IPS-NIHi11 (cell line): Measurements from ENCODE around the gene TMEM128.
"Not testable (repeated sequence)": the region's sequence is repeated elsewhere in the genome, so short reads cannot be mapped to it uniquely, and the experiment has no call there.

Source experiments
- DNase-seq: peaks from one replicate; pipeline ENCODE4 v3.0.0; 2012; ENCODE audit warnings: mixed read lengths, low spot score

The TMEM128 gene

GRCh38 chr4:4195354-4195753 is 52.7 kb downstream of the TMEM128 start:
- no peak for DNase-seq

GRCh38 chr4:4188557-4188956 is 59.5 kb downstream of the TMEM128 start:
- DNase-seq, result not testable (repeated sequence)
